Fibroblast of lung (primary cell): Measurements from ENCODE around the gene IGHMBP2. TPM values are rescaled to one million over a fixed set of nuclear protein-coding genes. Genes with fewer than 3 reads are reported as not detected.

ENCODE experiments used
- DNase-seq, 2 donors: peaks; one replicate each; pipeline versions ENCODE4 v3.0.0 to v3.0.0-alpha.2; 2010; ENCODE audit warnings: low read depth in 2 of 2
- H2AFZ ChIP-seq: 2 replicates; pipeline ENCODE4 v1.5.1; 2012; ENCODE audit warnings: low read length, control low read depth, inconsistent platforms
- H3K27ac ChIP-seq: 2 replicates; pipeline ENCODE4 v1.5.1; 2011; ENCODE audit warnings: low read length, control low read depth; ENCODE audit not compliant: insufficient read depth
- H3K27me3 ChIP-seq: 2 replicates; pipeline ENCODE4 v1.5.1; 2011; ENCODE audit warnings: mild to moderate bottlenecking, low read length; ENCODE audit not compliant: control insufficient read depth, insufficient read depth
- H3K36me3 ChIP-seq: 2 replicates; pipeline ENCODE4 v1.5.1; 2011; ENCODE audit warnings: low read length; ENCODE audit not compliant: control insufficient read depth, insufficient read depth
- H3K4me1 ChIP-seq: 2 replicates; pipeline ENCODE4 v1.5.1; 2011; ENCODE audit warnings: low read length; ENCODE audit not compliant: control insufficient read depth, insufficient read depth; ENCODE audit errors: extremely low read depth
- H3K4me2 ChIP-seq: 2 replicates; pipeline ENCODE4 v1.5.1; 2011; ENCODE audit warnings: low read length, control low read depth; ENCODE audit not compliant: insufficient read depth; ENCODE audit errors: extremely low read depth
- H3K4me3 ChIP-seq, 4 experiments: fragments of 200-600 bp in 1 of 4; sonication (generic) in 1 of 4; replicated peaks in 1 of 4; 2 replicates each; pipeline ENCODE4 v1.5.1; 2011 to 2016; ENCODE audit warnings: low read length in 4 of 4, low read depth in 3 of 4, mild to moderate bottlenecking in 3 of 4, control low read depth in 2 of 4, inconsistent platforms in 1 of 4, mixed read lengths in 1 of 4; ENCODE audit not compliant: insufficient read depth in 1 of 4; ENCODE audit errors: control extremely low read depth in 1 of 4
- H3K79me2 ChIP-seq: 2 replicates; pipeline ENCODE4 v1.5.1; 2012; ENCODE audit warnings: mild to moderate bottlenecking, low read length, inconsistent platforms; ENCODE audit not compliant: control insufficient read depth, insufficient read depth
- H3K9ac ChIP-seq: 2 replicates; pipeline ENCODE4 v1.5.1; 2011; ENCODE audit warnings: mild to moderate bottlenecking, low read length, control low read depth; ENCODE audit not compliant: insufficient read depth
- H3K9me3 ChIP-seq: 2 replicates; pipeline ENCODE4 v1.5.1; 2012; ENCODE audit warnings: low read depth, low read length; ENCODE audit not compliant: control insufficient read depth, insufficient read depth
- H4K20me1 ChIP-seq: 2 replicates; pipeline ENCODE4 v1.5.1; 2011; ENCODE audit warnings: low read length; ENCODE audit not compliant: control insufficient read depth, insufficient read depth; ENCODE audit errors: extremely low read depth
- CTCF ChIP-seq, 2 donors: IDR thresholded peaks in 1 of 2; conservative IDR thresholded peaks in 1 of 2; 1 replicate in 1 of 2; 2 replicates in 1 of 2; pipeline ENCODE4 v1.5.1; 2011 to 2012; ENCODE audit warnings: low read length in 2 of 2, control low read depth in 1 of 2, inconsistent platforms in 1 of 2, low read depth in 1 of 2, mild to moderate bottlenecking in 1 of 2
- EZH2 ChIP-seq: IDR thresholded peaks from 2 replicates; pipeline ENCODE4 v1.5.1; 2012; ENCODE audit warnings: low read length, control low read depth, mild to moderate bottlenecking; ENCODE audit errors: missing control alignments
- polyA plus RNA-seq, 2 donors: library from polyadenylated mRNA; depleted of rRNA in 1 of 2; stranded (reverse) in 1 of 2; unstranded in 1 of 2; fragments of >200 nt; gene quantifications; 2 replicates each; pipeline ENCODE4 v1.2.1, GENCODE V29; 2011 to 2012; ENCODE audit warnings: missing spikeins in 1 of 2
- total RNA-seq: library from RNA; depleted of rRNA; stranded (reverse); fragments of >200 nt; gene quantifications from 2 replicates; pipeline ENCODE4 v1.2.1, GENCODE V29; 2014

IGHMBP2 gene
- total and polyA plus RNA-seq, 2 donors (not counting 1 experiment from before 2014, with no cell fraction given), result 5.2 to 8.6 TPM

- no peak for TF ChIP-seq EZH2
- TF ChIP-seq CTCF (conservative IDR thresholded peaks at IDR 0.05 in 1 of 2, IDR thresholded peaks at IDR 0.05 in 1 of 2; ENCODE audit: low read depth in 1 of 2, low read length in 2 of 2), result no peak
- Histone ChIP-seq H3K4me2 (no peak overlapping the region), H3K4me1 (no peaks in the 10 kb centered on the region), H3K4me3 (no peak overlapping the region), H3K36me3 (no peaks in the 10 kb centered on the region), H3K27ac (no peak overlapping the region), H3K9ac (no peak overlapping the region), H3K9me3 (no peaks in the 10 kb centered on the region), H3K27me3 (peaks cover 10% of the 10 kb centered on the region), H2AFZ (no peak overlapping the region), H3K79me2 (no peaks in the 10 kb centered on the region), H4K20me1 (no peaks in the 10 kb centered on the region)
- DNase-seq, result no peak
Observed at GRCh38 chr11:68865241-68865640, 38.5 kb upstream of the IGHMBP2 start.

GRCh38 chr11:68867066-68867465 is 36.6 kb upstream of the IGHMBP2 start:
- peaks cover 10% of the 10 kb centered on the region for H3K27me3 ChIP-seq
- no peaks in the 10 kb centered on the region for H3K4me1 ChIP-seq
- H3K9me3 ChIP-seq, result no peaks in the 10 kb centered on the region
- no peaks in the 10 kb centered on the region for H3K79me2 ChIP-seq
- DNase-seq, result no peak
- TF ChIP-seq CTCF (conservative IDR thresholded peaks at IDR 0.05 in 1 of 2, IDR thresholded peaks at IDR 0.05 in 1 of 2; ENCODE audit: low read depth in 1 of 2, low read length in 2 of 2) (no peak), EZH2 (no peak)
- no peak overlapping the region for H2AFZ ChIP-seq
- H3K4me2 ChIP-seq, result no peak overlapping the region
- no peak overlapping the region for H3K9ac ChIP-seq
- H4K20me1 ChIP-seq, result no peaks in the 10 kb centered on the region
- H3K36me3 ChIP-seq, result no peaks in the 10 kb centered on the region
- H3K4me3 ChIP-seq, result no peak overlapping the region
- H3K27ac ChIP-seq, result no peak overlapping the region

- no peaks in the 10 kb centered on the region for H3K36me3 ChIP-seq
- peaks cover 10% of the 10 kb centered on the region for H3K27me3 ChIP-seq
- H4K20me1 ChIP-seq, result no peaks in the 10 kb centered on the region
- no peaks in the 10 kb centered on the region for H3K9me3 ChIP-seq
- H3K4me3 ChIP-seq, result no peak overlapping the region
- H2AFZ ChIP-seq, result no peak overlapping the region
- TF ChIP-seq CTCF (conservative IDR thresholded peaks at IDR 0.05 in 1 of 2, IDR thresholded peaks at IDR 0.05 in 1 of 2; ENCODE audit: low read depth in 1 of 2, low read length in 2 of 2) (no peak), EZH2 (no peak)
- no peaks in the 10 kb centered on the region for H3K4me1 ChIP-seq
- H3K9ac ChIP-seq, result no peak overlapping the region
- no peak overlapping the region for H3K27ac ChIP-seq
- H3K4me2 ChIP-seq, result no peak overlapping the region
- no peak for DNase-seq
- H3K79me2 ChIP-seq, result no peaks in the 10 kb centered on the region
Observed at GRCh38 chr11:68868221-68868835, 35.4 kb upstream of the IGHMBP2 start.
